Thyroid gland (tissue), 4 donors: Measurements from ENCODE around the gene DMRTB1. TPM values are rescaled to one million over a fixed set of nuclear protein-coding genes. Genes with fewer than 3 reads are reported as not detected.

Source experiments
- DNase-seq, 2 donors: peaks; one replicate each; pipeline ENCODE4 v3.0.0-alpha.2; 2019
- H3K27ac ChIP-seq, 3 donors: fragments of 200-600 bp; sonication (generic); 1 replicate in 2 of 3; 2 replicates in 1 of 3; pipeline ENCODE4 v1.5.1; 2016 to 2019; ENCODE audit warnings: mild to moderate bottlenecking in 1 of 3, moderate library complexity in 1 of 3
- H3K27me3 ChIP-seq: fragments of 200-600 bp; sonication (generic); one replicate; pipeline ENCODE4 v1.5.1; 2019
- H3K36me3 ChIP-seq, 2 donors: fragments of 200-600 bp; sonication (generic); one replicate each; pipeline ENCODE4 v1.5.1; 2016 to 2019
- H3K4me1 ChIP-seq, 2 donors: fragments of 200-600 bp; sonication (generic); one replicate each; pipeline ENCODE4 v1.5.1; 2017 to 2019
- H3K4me3 ChIP-seq, 3 donors: fragments of 200-600 bp; sonication (generic); replicated peaks in 1 of 3; 1 replicate in 2 of 3; 2 replicates in 1 of 3; pipeline ENCODE4 v1.5.1; 2016; ENCODE audit warnings: mild to moderate bottlenecking in 1 of 3
- H3K9me3 ChIP-seq: fragments of 200-600 bp; sonication (generic); one replicate; pipeline ENCODE4 v1.5.1; 2017
- POLR2A ChIP-seq, 2 donors: fragments of 450-650 bp; IDR thresholded peaks; one replicate each; pipeline ENCODE4 v1.6.1; 2017; ENCODE audit warnings: antibody characterized with exemption in 2 of 2, mild to moderate bottlenecking in 2 of 2, moderate library complexity in 1 of 2
- WGBS, 2 donors: methylation state at CpG; one replicate each; pipeline ENCODE4 v1.1.5; 2017; 5-methylcytosine and 5-hydroxymethylcytosine counted together
- intact Hi-C: fragments of 100-400 bp; cut with DNase I; formaldehyde crosslinking; loops from one replicate; pipeline ENCODE4 v1.15.1; 2023
- total RNA-seq, 4 donors: library from RNA; depleted of rRNA; stranded (reverse); fragments of >200 nt; gene quantifications; one replicate each; pipeline ENCODE4 v1.2.3, GENCODE V29; 2016
- TF ChIP-seq, protein P1 (sequence below), 6 experiments: fragments of 200-600 bp in 3 of 6; fragments of 450-650 bp in 3 of 6; sonication (generic) in 3 of 6; IDR thresholded peaks; one replicate each; pipeline ENCODE4 v1.5.1; 2016 to 2019; ENCODE audit warnings: antibody characterized with exemption in 6 of 6, mild to moderate bottlenecking in 2 of 6, inconsistent platforms in 1 of 6, moderate library complexity in 1 of 6

The DMRTB1 gene
- total RNA-seq, 4 donors from 2014 or later: 0.27 TPM; not detected in 3

DNA sequence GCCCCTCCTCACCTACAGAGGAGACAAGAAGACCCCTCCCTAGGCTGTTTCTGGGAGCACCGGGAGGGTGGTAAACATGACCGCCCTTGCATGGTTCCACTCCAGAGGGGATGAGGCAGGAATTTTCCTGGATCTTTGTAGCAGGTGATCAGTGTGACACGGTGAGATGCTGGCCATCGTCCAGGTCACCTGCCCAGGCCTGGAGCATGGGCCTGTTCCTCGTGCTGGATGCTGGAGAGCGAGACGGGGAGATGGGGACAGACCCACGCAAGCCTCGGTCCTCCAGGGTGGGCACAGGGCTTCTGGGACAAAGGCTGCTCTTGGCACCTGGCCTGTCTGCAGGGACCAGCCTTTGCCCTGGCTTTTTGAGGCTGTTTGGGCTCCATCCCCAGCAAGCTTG is 46.2 kb downstream of the DMRTB1 start:
- H3K4me3 ChIP-seq: no peak overlapping the region
- no peak overlapping the region for H3K27ac ChIP-seq
- no peak for TF ChIP-seq POLR2A (IDR thresholded peaks at IDR 0.05)
- H3K27me3 ChIP-seq: no peaks in the 10 kb centered on the region
- intact Hi-C loops: no loop called here
- H3K4me1 ChIP-seq: peaks cover 8 to 15% of the 10 kb centered on the region in 2 donors
- H3K36me3 ChIP-seq: no peaks in the 10 kb centered on the region
- peak; percentile 42 to 57 for DNase-seq
- no peaks in the 10 kb centered on the region for H3K9me3 ChIP-seq
- 72 to 73% methylated on average over 7 to 9 of the region's 9 CpGs for WGBS, 2 donors

DNA sequence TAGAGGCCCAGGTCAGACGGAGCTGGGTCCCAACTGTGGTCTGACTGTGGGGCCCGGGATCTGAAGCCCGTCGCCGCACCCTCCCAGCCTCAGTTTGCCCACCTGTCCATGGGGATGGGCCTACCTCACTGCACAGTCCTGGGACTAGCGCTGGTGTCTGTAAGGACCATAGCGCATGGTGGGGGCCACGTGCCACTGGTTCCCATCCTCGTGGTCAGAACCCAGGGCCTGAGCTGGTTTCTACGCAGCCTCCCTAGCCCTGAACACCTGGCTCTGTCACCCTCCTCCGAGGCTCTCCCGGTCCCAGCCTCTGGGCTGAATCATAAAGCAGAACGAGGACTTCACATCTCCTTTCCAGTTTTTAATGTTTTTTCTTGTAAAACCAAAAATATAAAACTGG is 46.7 kb downstream of the DMRTB1 start:
- DNase-seq: no peak
- Histone ChIP-seq H3K36me3 (no peaks in the 10 kb centered on the region), H3K4me3 (no peak overlapping the region), H3K4me1 (peaks cover 8 to 15% of the 10 kb centered on the region in 2 donors), H3K27ac (no peak overlapping the region), H3K9me3 (no peaks in the 10 kb centered on the region), H3K27me3 (no peaks in the 10 kb centered on the region)
- TF ChIP-seq, protein P1, sequence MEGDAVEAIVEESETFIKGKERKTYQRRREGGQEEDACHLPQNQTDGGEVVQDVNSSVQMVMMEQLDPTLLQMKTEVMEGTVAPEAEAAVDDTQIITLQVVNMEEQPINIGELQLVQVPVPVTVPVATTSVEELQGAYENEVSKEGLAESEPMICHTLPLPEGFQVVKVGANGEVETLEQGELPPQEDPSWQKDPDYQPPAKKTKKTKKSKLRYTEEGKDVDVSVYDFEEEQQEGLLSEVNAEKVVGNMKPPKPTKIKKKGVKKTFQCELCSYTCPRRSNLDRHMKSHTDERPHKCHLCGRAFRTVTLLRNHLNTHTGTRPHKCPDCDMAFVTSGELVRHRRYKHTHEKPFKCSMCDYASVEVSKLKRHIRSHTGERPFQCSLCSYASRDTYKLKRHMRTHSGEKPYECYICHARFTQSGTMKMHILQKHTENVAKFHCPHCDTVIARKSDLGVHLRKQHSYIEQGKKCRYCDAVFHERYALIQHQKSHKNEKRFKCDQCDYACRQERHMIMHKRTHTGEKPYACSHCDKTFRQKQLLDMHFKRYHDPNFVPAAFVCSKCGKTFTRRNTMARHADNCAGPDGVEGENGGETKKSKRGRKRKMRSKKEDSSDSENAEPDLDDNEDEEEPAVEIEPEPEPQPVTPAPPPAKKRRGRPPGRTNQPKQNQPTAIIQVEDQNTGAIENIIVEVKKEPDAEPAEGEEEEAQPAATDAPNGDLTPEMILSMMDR (IDR thresholded peaks at IDR 0.05): no peak
- no peak for TF ChIP-seq POLR2A (IDR thresholded peaks at IDR 0.05)
- intact Hi-C loops: no loop called here
- 90 to 92% methylated on average over 11 to 13 of the region's 13 CpGs for WGBS, 2 donors

DNA sequence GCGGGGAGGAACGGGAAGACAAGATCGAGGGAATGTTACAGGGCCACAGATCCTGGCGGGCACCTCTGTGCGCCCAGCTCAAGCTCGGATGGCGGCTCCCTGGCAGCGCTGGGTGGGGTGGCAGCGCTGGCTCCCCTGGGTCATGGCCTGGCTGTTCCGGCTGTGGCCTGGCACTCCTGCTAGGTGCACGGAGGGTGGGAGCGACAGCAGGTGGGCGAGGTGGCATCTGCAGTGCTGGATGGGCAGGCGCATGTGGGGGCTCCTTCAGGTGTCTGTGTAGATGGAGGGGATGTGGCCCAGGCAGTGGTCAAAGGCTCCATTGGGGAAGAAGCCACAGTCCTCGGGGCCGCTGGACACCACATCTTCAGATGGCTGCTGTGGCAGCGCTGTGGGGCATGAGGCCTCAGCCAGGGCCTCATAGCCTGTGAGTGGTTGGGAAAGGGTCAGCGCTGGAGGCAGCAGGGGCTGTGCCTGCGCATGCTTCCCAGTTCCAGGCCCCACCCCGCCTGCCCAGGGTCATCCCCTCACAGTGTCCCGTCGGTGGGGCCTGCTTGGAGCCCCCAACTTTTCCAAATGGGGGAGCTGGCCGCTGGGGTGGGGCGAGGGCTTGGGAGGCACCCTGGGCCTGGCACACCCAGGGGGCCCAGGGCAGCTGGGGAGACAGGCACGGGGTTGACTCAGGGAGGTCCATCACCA is 47.3 kb downstream of the DMRTB1 start:
- DNase-seq: no peak
- Histone ChIP-seq H3K4me1 (peaks cover 8 to 10% of the 10 kb centered on the region in 2 donors), H3K9me3 (no peaks in the 10 kb centered on the region), H3K36me3 (no peaks in the 10 kb centered on the region), H3K27me3 (no peaks in the 10 kb centered on the region), H3K27ac (no peak overlapping the region), H3K4me3 (no peak overlapping the region)
- WGBS, 2 donors: 93 to 98% methylated on average over 14 to 20 of the region's 25 CpGs
- intact Hi-C loops: no loop called here
- no peak for TF ChIP-seq POLR2A (IDR thresholded peaks at IDR 0.05)
- TF ChIP-seq, protein P1 (IDR thresholded peaks at IDR 0.05): no peak

DNA sequence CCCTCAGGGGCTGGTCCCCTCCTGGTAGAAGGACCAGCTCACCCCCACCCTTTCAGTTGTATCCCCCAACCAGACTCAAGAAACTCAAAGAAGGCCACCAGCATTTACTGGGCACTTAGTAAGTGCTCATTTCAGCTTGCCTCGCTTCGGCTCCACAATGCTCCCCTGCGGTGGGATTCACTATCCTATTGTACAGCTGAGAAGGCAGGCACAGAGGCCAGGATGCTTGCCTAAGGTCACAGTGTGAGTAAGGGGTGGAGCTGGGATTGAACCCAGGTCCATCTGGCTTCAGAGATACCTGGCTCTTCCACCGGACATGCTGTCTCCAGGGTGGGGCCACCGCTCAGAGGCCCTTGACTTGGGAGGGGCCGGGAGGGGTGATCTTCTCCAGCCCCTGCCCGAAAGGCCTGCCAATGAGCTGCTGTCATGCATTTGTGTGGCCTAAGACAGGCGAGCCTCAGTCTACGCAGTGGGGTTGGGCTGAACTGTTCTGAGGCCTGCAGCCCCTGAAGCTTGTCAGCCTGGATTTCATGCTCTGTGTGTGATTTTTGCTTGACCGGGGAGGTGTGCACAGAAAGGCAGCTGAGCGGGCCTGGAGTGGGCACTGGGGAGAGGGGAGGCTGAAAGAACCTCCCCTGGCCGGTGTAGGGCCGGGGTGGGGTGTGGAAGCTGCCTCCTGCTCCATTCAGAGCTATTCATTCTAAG is 48.1 kb downstream of the DMRTB1 start:
- no peaks in the 10 kb centered on the region for H3K27me3 ChIP-seq
- H3K9me3 ChIP-seq: no peaks in the 10 kb centered on the region
- intact Hi-C loops: no loop called here
- no peak overlapping the region for H3K4me3 ChIP-seq
- no peaks in the 10 kb centered on the region for H3K36me3 ChIP-seq
- TF ChIP-seq, protein P1 (IDR thresholded peaks at IDR 0.05): no peak
- TF ChIP-seq POLR2A (IDR thresholded peaks at IDR 0.05): no peak
- H3K27ac ChIP-seq: no peak overlapping the region
- 92 to 94% methylated on average over 11 to 12 of the region's 13 CpGs for WGBS, 2 donors
- peaks cover 8 to 13% of the 10 kb centered on the region in 2 donors for H3K4me1 ChIP-seq
- no peak for DNase-seq

DNA sequence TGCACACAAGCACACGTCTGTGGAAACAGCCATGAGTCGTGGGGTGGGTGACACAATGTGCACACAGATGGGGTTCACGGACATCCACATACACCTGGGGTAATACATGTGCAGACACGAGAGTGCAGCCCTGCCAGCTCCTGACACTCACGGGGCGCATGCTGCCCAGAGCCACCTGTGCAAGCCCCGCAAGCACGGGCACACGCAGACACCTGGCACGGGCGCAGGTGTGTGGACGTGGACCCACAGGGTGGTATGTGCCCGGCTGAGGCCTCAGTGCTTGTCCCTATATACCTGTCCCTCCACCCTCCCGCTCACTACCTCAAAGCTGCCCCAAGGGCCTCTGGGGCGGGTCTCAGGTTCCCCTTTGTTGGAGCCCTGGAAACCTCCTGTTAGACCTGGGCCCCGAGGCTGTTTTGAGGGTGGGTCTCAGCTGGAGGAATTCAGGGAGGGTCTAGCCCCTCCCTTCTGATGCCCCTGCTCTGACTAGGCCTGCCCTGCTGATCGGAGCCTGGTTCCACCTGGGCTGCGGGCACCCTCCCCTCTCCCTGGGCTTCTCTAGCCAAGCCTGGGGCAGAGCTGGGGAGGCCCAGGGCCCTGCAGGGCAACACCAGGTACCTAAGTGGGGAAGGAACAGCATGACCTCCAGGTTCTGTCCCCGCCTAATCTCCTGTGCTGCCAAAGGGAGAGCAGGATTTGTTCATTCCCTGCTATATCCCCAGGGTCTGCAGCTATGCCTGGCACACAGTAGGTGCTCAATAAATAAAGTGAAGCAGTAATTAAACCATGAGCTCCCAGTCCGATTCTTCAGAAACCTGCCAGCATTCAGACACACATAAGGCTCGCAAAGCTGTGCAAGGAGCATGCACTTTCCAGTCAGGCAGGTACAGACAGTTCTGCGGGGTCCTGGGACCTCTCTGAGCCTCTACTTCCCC is 49.1 kb downstream of the DMRTB1 start:
- intact Hi-C loops: no loop called here
- Histone ChIP-seq H3K27ac (no peak overlapping the region), H3K36me3 (no peaks in the 10 kb centered on the region), H3K27me3 (no peaks in the 10 kb centered on the region), H3K4me1 (peaks cover 8 to 13% of the 10 kb centered on the region in 2 donors), H3K4me3 (no peak overlapping the region), H3K9me3 (no peaks in the 10 kb centered on the region)
- no peak for DNase-seq
- TF ChIP-seq, protein P1 (IDR thresholded peaks at IDR 0.05): no peak
- TF ChIP-seq POLR2A (IDR thresholded peaks at IDR 0.05): no peak
- 90 to 94% methylated on average over 9 to 12 of the region's 22 CpGs for WGBS, 2 donors
